K562 (cell line): ENCODE data around the gene SYTL4. TPM values are rescaled to one million over a fixed set of nuclear protein-coding genes. Genes with fewer than 3 reads are reported as not detected.
A peak's percentile ranks its signal among the peaks of the same experiment; 100 is the strongest.

Source experiments
- ATAC-seq: fragments of 200-7000 bp; cut with Tn5 transposase; 3 replicates; pipeline ENCODE4 v1.9.1; 2020; ENCODE audit warnings: moderate library complexity
- BruUV-seq: library from RNA; stranded (reverse); fragments of 400-500 nt; replicated peaks from 2 replicates; lab custom pipeline; 2021; lab: Mats Ljungman, UMichigan
- CTCF ChIA-PET: fragments of 300-600 bp; formaldehyde crosslinking; extraction: SDS; loops from one replicate; lab custom pipeline; 2021; ENCODE audit warnings: low intra/inter-chr PET ratio; lab: Yijun Ruan, JAX
- POLR2A ChIA-PET: fragments of 300-600, 350-650 bp; sonication (Branson Sonifier 250); formaldehyde crosslinking; extraction: SDS; loops from one replicate; lab custom pipeline; 2021; ENCODE audit warnings: antibody characterized with exemption, inconsistent platforms; lab: Yijun Ruan, JAX
- DNase-seq, 4 experiments: peaks; one replicate each; pipeline versions ENCODE4 v3.0.0 to v3.0.0-alpha.2; 2011 to 2018; ENCODE audit warnings: low spot score in 3 of 4, mixed read lengths in 3 of 4; ENCODE audit errors: extremely low read depth in 1 of 4
- FAIRE-seq: peaks from 2 replicates; lab custom pipeline; 2011; peaks lifted over from hg19 to GRCh38; lab: Jason Lieb, UNC
- H2AFZ ChIP-seq: 2 replicates; pipeline ENCODE4 v1.6.0; 2011; ENCODE audit warnings: low read depth, low read length, control low read depth, inconsistent platforms
- H3K27ac ChIP-seq: fragments of 200-600 bp; 3 replicates; pipeline ENCODE4 v1.8.0; 2011; ENCODE audit warnings: low read depth, mild to moderate bottlenecking, control low read depth, inconsistent platforms, low read length, moderate library complexity, mixed read lengths; ENCODE audit errors: extremely low read depth
- H3K27me3 ChIP-seq, 2 experiments: fragments of 300-600 bp in 1 of 2; 2 replicates in 1 of 2; 3 replicates in 1 of 2; pipeline versions ENCODE4 v1.6.0 to v1.8.0; 2011; ENCODE audit warnings: inconsistent platforms in 2 of 2, low read length in 2 of 2, mild to moderate bottlenecking in 1 of 2, mixed read lengths in 1 of 2, moderate library complexity in 1 of 2; ENCODE audit not compliant: control insufficient read depth in 2 of 2, insufficient read depth in 2 of 2
- H3K36me3 ChIP-seq: fragments of 300-600 bp; 3 replicates; pipeline ENCODE4 v1.8.0; 2011; ENCODE audit warnings: mild to moderate bottlenecking, low read length, inconsistent platforms; ENCODE audit not compliant: control insufficient read depth, insufficient read depth
- H3K4me1 ChIP-seq, 2 experiments: fragments of 200-600 bp in 1 of 2; replicated peaks in 1 of 2; 2 replicates in 1 of 2; 3 replicates in 1 of 2; pipeline versions ENCODE4 v1.5.1 to v1.8.0; 2011; ENCODE audit warnings: inconsistent platforms in 2 of 2, low read length in 2 of 2, mild to moderate bottlenecking in 1 of 2, mixed read lengths in 1 of 2, moderate library complexity in 1 of 2; ENCODE audit not compliant: control insufficient read depth in 2 of 2, insufficient read depth in 2 of 2
- H3K4me2 ChIP-seq: 2 replicates; pipeline ENCODE4 v1.6.1; 2011; ENCODE audit warnings: low read length, control low read depth, inconsistent platforms, mixed read lengths; ENCODE audit not compliant: insufficient read depth
- H3K4me3 ChIP-seq: fragments of 200-600 bp; sonication (generic), shearing (Covaris generic); 2 replicates; pipeline ENCODE4 v1.5.1; 2016; ENCODE audit warnings: control low read depth, inconsistent platforms
- H3K79me2 ChIP-seq: fragments of 200-600 bp; 3 replicates; pipeline ENCODE4 v1.8.0; 2011; ENCODE audit warnings: low read length, inconsistent platforms; ENCODE audit not compliant: control insufficient read depth, insufficient read depth
- H3K9ac ChIP-seq, 2 experiments: 2 replicates each; pipeline versions ENCODE4 v1.6.0 to v1.6.1; 2011; ENCODE audit warnings: low read depth in 2 of 2, low read length in 2 of 2, control low read depth in 1 of 2, inconsistent platforms in 1 of 2, mild to moderate bottlenecking in 1 of 2, mixed read lengths in 1 of 2; ENCODE audit not compliant: insufficient read depth in 1 of 2
- H3K9me1 ChIP-seq: one replicate; pipeline ENCODE4 v1.6.0; 2011; ENCODE audit warnings: inconsistent platforms, mild to moderate bottlenecking, low read length, moderate library complexity; ENCODE audit not compliant: control insufficient read depth, insufficient read depth
- H3K9me3 ChIP-seq: replicated peaks from 2 replicates; pipeline ENCODE4 v1.5.1; 2011; ENCODE audit warnings: low read depth, low read length, inconsistent platforms; ENCODE audit not compliant: control insufficient read depth, insufficient read depth
- H4K20me1 ChIP-seq: replicated peaks from 2 replicates; pipeline ENCODE4 v1.6.1; 2011; ENCODE audit warnings: low read length, inconsistent platforms, mixed read lengths; ENCODE audit not compliant: control insufficient read depth, insufficient read depth
- CBFA2T3 ChIP-seq: fragments of 450-650 bp; IDR thresholded peaks from 2 replicates; pipeline ENCODE4 v1.6.1; 2017
- CREM ChIP-seq: IDR thresholded peaks from 2 replicates; pipeline ENCODE4 v1.6.1; 2014; ENCODE audit warnings: antibody characterized with exemption, low read depth
- SPI1 ChIP-seq: IDR thresholded peaks from 2 replicates; pipeline ENCODE4 v1.6.1; 2011; ENCODE audit warnings: low read depth, low read length, control low read depth, borderline replicate concordance
- WGBS: fragments of 100-300 bp; shearing (Covaris generic); methylation state at CpG from one replicate; pipeline ENCODE4 v1.1.6; 2016; ENCODE audit warnings: low coverage, mixed read lengths; ENCODE audit not compliant: insufficient coverage; ENCODE audit errors: missing lambda C conversion rate; 5-methylcytosine and 5-hydroxymethylcytosine counted together
- in situ Hi-C: fragments of 300-500 bp; cut with MboI; formaldehyde crosslinking; loops from 4 replicates; pipeline ENCODE4 v1.15.0; 2018; ENCODE audit warnings: inconsistent platforms, mixed read lengths
- intact Hi-C: fragments of 100-400 bp; cut with micrococcal nuclease; formaldehyde crosslinking; loops from 2 replicates; pipeline ENCODE4 v1.14.2; 2022
- polyA plus RNA-seq, 8 experiments: library from polyadenylated mRNA; depleted of rRNA in 4 of 8; stranded (reverse) in 5 of 8; unstranded in 3 of 8; fragments of >200 nt; fragmentation: Nextera tagmentation in 2 of 8; fragmentation: Illumina TruSeq in 1 of 8; extraction: Ambion mirVana in 2 of 8; extraction: Trizol in 1 of 8; gene quantifications; 2 replicates each; pipeline versions ENCODE4 v1.2.1 to v1.2.3, GENCODE V29; 2011 to 2014; ENCODE audit warnings: inconsistent platforms in 1 of 8, missing spikeins in 1 of 8
- total RNA-seq, 7 experiments: library from RNA; depleted of rRNA in 6 of 7; stranded (reverse); fragments of >200 nt in 6 of 7; fragmentation: Illumina TruSeq in 2 of 7; extraction: Trizol in 2 of 7; gene quantifications; 2 replicates each; pipeline versions ENCODE4 v1.2.1 to v1.2.3, GENCODE V29; 2011 to 2021; ENCODE audit warnings: low replicate concordance in 1 of 7
- TF ChIP-seq, protein P1 (sequence below): fragments of 250-450 bp; sonication (Bioruptor Pico); IDR thresholded peaks from 2 replicates; pipeline ENCODE4 v1.4.0; 2020; ENCODE audit warnings: borderline replicate concordance
- TF ChIP-seq, protein P2 (sequence below): sonication (generic); formaldehyde crosslinking; IDR thresholded peaks from 2 replicates; pipeline ENCODE4 v1.8.0; 2022; ENCODE audit warnings: mild to moderate bottlenecking, missing genetic modification reagents

The SYTL4 gene
- total and polyA plus RNA-seq, 9 of the 15 experiments (the other 6 are each of a cell fraction or from before 2014, with no cell fraction given): 0.65 to 9.0 (median 1.5) TPM

DNA sequence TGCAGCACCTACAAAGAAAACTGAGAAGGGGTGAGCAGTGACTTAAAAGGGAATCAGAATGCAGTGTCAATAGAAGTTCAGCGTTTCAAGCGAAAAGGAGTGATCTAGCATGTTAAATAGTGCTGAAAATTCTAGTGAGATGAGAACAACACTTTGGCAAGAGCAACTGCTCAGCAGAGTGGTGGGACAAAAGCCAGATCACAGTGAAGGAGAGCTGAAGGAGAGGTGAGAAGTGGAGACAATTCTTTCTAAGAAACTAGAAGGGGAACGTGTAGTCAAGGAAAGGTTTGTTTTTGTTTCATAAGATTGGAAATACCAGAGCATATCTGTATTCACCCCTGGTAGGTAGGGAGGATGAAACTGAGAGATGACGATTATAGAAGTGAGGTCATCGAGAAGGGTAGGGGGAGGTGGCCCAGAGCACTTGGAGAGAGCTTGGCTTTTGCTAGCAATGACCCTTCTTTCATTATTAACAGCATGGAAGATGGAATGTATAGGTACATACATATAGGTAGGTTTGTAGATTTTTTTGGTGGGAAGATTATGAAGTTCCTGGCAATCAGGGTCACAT, 54.2 kb downstream of the SYTL4 start (continued):
- TF ChIP-seq, protein P1, sequence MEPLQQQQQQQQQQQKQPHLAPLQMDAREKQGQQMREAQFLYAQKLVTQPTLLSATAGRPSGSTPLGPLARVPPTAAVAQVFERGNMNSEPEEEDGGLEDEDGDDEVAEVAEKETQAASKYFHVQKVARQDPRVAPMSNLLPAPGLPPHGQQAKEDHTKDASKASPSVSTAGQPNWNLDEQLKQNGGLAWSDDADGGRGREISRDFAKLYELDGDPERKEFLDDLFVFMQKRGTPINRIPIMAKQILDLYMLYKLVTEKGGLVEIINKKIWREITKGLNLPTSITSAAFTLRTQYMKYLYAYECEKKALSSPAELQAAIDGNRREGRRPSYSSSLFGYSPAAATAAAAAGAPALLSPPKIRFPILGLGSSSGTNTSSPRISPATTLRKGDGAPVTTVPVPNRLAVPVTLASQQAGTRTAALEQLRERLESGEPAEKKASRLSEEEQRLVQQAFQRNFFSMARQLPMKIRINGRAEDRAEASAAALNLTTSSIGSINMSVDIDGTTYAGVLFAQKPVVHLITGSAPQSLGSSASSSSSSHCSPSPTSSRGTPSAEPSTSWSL: no peak

DNA sequence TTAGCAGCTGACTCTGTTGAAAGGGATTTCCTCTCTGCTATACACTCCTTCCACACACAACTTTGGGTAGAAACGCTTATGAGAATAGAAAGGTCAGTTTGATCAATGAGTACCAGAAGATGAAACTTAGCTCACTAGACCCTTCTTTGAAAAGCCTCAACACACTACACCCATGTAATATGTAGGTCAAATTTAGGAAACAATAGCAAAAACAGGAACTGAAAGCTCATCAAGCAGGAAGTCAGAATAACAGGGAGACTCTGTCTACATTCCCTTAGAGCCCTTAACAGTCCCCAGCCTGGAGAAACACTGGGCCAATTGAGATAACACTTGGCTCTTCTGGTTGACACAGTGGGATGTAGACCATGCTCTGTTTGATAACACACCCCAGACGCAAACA, 57.2 kb downstream of the SYTL4 start:
- Histone ChIP-seq H3K4me2 (no peak overlapping the region), H3K27ac (no peak overlapping the region), H2AFZ (no peak overlapping the region), H4K20me1 (no peaks in the 10 kb centered on the region), H3K4me1 (no peaks in the 10 kb centered on the region), H3K79me2 (no peaks in the 10 kb centered on the region), H3K4me3 (no peak overlapping the region), H3K9ac (no peak overlapping the region), H3K27me3 (no peaks in the 10 kb centered on the region), H3K9me1 (no peaks in the 10 kb centered on the region), H3K9me3 (no peaks in the 10 kb centered on the region), H3K36me3 (no peaks in the 10 kb centered on the region)
- intact Hi-C loops (loop anchor here (10.0 kb wide), 1 partner anchor 160 kb away; no protein-coding TSS in a partner anchor), in situ Hi-C loops (loop anchor here (25.0 kb wide), 1 partner anchor 513 kb away; no protein-coding TSS in a partner anchor)
- BruUV-seq: no TSS peak
- ATAC-seq (no peak), DNase-seq (peak in 2 of 4 experiments; percentile 11 to 16), FAIRE-seq (no peak)
- TF ChIP-seq SPI1 (peak; percentile 61; the same call in 1 of the 2 replicates), CBFA2T3 (peak; percentile 41), CREM (no peak)
- TF ChIP-seq, protein P2, sequence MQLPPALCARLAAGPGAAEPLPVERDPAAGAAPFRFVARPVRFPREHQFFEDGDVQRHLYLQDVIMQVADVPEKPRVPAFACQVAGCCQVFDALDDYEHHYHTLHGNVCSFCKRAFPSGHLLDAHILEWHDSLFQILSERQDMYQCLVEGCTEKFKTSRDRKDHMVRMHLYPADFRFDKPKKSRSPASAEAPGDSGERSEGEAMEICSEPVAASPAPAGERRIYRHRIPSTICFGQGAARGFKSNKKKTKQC (CRISPR knock-in tag): no peak
- POLR2A ChIA-PET: no interaction called here
- CTCF ChIA-PET: no interaction called here
- 0% methylated on average over 1 of the region's 2 CpGs for WGBS
